H9 (cell line): ENCODE results near the gene BBC3. TPM values are rescaled to one million over a fixed set of nuclear protein-coding genes. Genes with fewer than 3 reads are reported as not detected.
A peak's percentile ranks its signal among the peaks of the same experiment; 100 is the strongest.

Source experiments
- DNase-seq: peaks from one replicate; pipeline ENCODE4 v3.0.0-alpha.2; 2017
- H2AFZ ChIP-seq: one replicate; pipeline ENCODE4 v1.6.1; 2013; ENCODE audit warnings: mild to moderate bottlenecking, low read length, control low read depth, moderate library complexity
- H2AK5ac ChIP-seq: 2 replicates; pipeline ENCODE4 v1.6.1; 2013; ENCODE audit warnings: low read length, control low read depth, mixed read lengths; ENCODE audit not compliant: insufficient read length
- H2BK120ac ChIP-seq: one replicate; pipeline ENCODE4 v1.6.1; 2013; ENCODE audit warnings: low read depth, mild to moderate bottlenecking, low read length, control low read depth, inconsistent platforms; ENCODE audit not compliant: poor library complexity, severe bottlenecking
- H2BK12ac ChIP-seq: 2 replicates; pipeline ENCODE4 v1.6.1; 2013; ENCODE audit warnings: low read length, control low read depth, mixed read lengths, low read depth; ENCODE audit not compliant: insufficient read length
- H2BK15ac ChIP-seq: 2 replicates; pipeline ENCODE4 v1.6.1; 2013; ENCODE audit warnings: low read depth, low read length, control low read depth
- H2BK20ac ChIP-seq: one replicate; pipeline ENCODE4 v1.6.1; 2013; ENCODE audit warnings: low read depth, mild to moderate bottlenecking, low read length, control low read depth, inconsistent platforms; ENCODE audit not compliant: poor library complexity, severe bottlenecking
- H2BK5ac ChIP-seq: 2 replicates; pipeline ENCODE4 v1.6.1; 2013; ENCODE audit warnings: low read length, control low read depth, mixed read lengths; ENCODE audit not compliant: insufficient read length
- H3K14ac ChIP-seq: 2 replicates; pipeline ENCODE4 v1.6.1; 2013; ENCODE audit warnings: low read length, control low read depth; ENCODE audit not compliant: insufficient read depth
- H3K18ac ChIP-seq: 2 replicates; pipeline ENCODE4 v1.6.1; 2013; ENCODE audit warnings: low read depth, mild to moderate bottlenecking, mixed read lengths, low read length, control low read depth; ENCODE audit not compliant: insufficient read length
- H3K23ac ChIP-seq: 2 replicates; pipeline ENCODE4 v1.6.1; 2013; ENCODE audit warnings: low read length, control low read depth, mixed read lengths, low read depth; ENCODE audit not compliant: insufficient read length
- H3K23me2 ChIP-seq: 2 replicates; pipeline ENCODE4 v1.6.1; 2013; ENCODE audit warnings: low read depth, mild to moderate bottlenecking, mixed read lengths, low read length, control low read depth; ENCODE audit not compliant: insufficient read length, poor library complexity, severe bottlenecking
- H3K27ac ChIP-seq: 2 replicates; pipeline ENCODE4 v1.5.1; 2013; ENCODE audit warnings: low read length, control low read depth, mixed read lengths, low read depth; ENCODE audit not compliant: insufficient read length
- H3K27me3 ChIP-seq: 2 replicates; pipeline ENCODE4 v1.6.1; 2013; ENCODE audit warnings: low read length, control low read depth, inconsistent platforms; ENCODE audit not compliant: insufficient read depth
- H3K4ac ChIP-seq: 2 replicates; pipeline ENCODE4 v1.6.1; 2013; ENCODE audit warnings: low read depth, mild to moderate bottlenecking, control low read depth, inconsistent platforms, low read length, moderate library complexity
- H3K4me1 ChIP-seq: 2 replicates; pipeline ENCODE4 v1.6.1; 2013; ENCODE audit warnings: low read length, control low read depth, inconsistent platforms; ENCODE audit not compliant: insufficient read depth
- H3K4me2 ChIP-seq: 2 replicates; pipeline ENCODE4 v1.6.1; 2013; ENCODE audit warnings: low read length, control low read depth, mixed read lengths; ENCODE audit not compliant: insufficient read length, insufficient read depth
- H3K56ac ChIP-seq: 2 replicates; pipeline ENCODE4 v1.6.1; 2013; ENCODE audit warnings: low read depth, mild to moderate bottlenecking, mixed read lengths, low read length, control low read depth; ENCODE audit not compliant: insufficient read length
- H3K79me1 ChIP-seq: 2 replicates; pipeline ENCODE4 v1.6.1; 2013; ENCODE audit warnings: low read depth, mild to moderate bottlenecking, moderate library complexity, low read length, control low read depth, inconsistent platforms; ENCODE audit not compliant: insufficient read depth, poor library complexity, severe bottlenecking
- H3K79me2 ChIP-seq: 2 replicates; pipeline ENCODE4 v1.6.1; 2013; ENCODE audit warnings: low read length, control low read depth, inconsistent platforms; ENCODE audit not compliant: insufficient read depth
- H3K9ac ChIP-seq: 2 replicates; pipeline ENCODE4 v1.6.1; 2013; ENCODE audit warnings: low read length, control low read depth, mixed read lengths; ENCODE audit not compliant: insufficient read length; ENCODE audit errors: extremely low read depth
- H3K9me3 ChIP-seq: one replicate; pipeline ENCODE4 v1.6.1; 2013; ENCODE audit warnings: low read depth, low read length, inconsistent platforms; ENCODE audit not compliant: control insufficient read depth
- H3T11ph ChIP-seq: one replicate; pipeline ENCODE4 v1.6.1; 2013; ENCODE audit warnings: mild to moderate bottlenecking, low read length, control low read depth, inconsistent platforms
- H4K20me1 ChIP-seq: one replicate; pipeline ENCODE4 v1.6.1; 2013; ENCODE audit not compliant: control insufficient read depth, insufficient read length, insufficient read depth
- H4K5ac ChIP-seq: 2 replicates; pipeline ENCODE4 v1.6.1; 2013; ENCODE audit warnings: low read depth, mild to moderate bottlenecking, mixed read lengths, low read length, control low read depth; ENCODE audit not compliant: insufficient read length
- H4K8ac ChIP-seq: replicated peaks from 2 replicates; pipeline ENCODE4 v1.6.1; 2013; ENCODE audit warnings: low read length, control low read depth, mixed read lengths, low read depth; ENCODE audit not compliant: insufficient read length
- H4K91ac ChIP-seq: 2 replicates; pipeline ENCODE4 v1.6.1; 2013; ENCODE audit warnings: low read depth, mild to moderate bottlenecking, moderate library complexity, mixed read lengths, low read length, control low read depth; ENCODE audit not compliant: insufficient read length
- H3K27ac Mint-ChIP-seq, 3 experiments: 2 replicates in 2 of 3; 3 replicates in 1 of 3; pipeline ENCODE4 v1.8.0; 2020 to 2021; ENCODE audit warnings: mixed read lengths in 3 of 3, mild to moderate bottlenecking in 1 of 3, moderate library complexity in 1 of 3
- H3K27me3 Mint-ChIP-seq: 2 replicates; pipeline ENCODE4 v1.8.0; 2021; ENCODE audit warnings: low read depth, mild to moderate bottlenecking, moderate library complexity, mixed read lengths
- H3K36me3 Mint-ChIP-seq, 3 experiments: 2 replicates in 2 of 3; 3 replicates in 1 of 3; pipeline ENCODE4 v1.8.0; 2020 to 2021; ENCODE audit warnings: low read depth in 3 of 3, mixed read lengths in 3 of 3; ENCODE audit not compliant: insufficient read depth in 1 of 3
- H3K4me1 Mint-ChIP-seq, 2 experiments: 2 replicates each; pipeline ENCODE4 v1.8.0; 2020; ENCODE audit warnings: mixed read lengths in 2 of 2
- H3K4me3 Mint-ChIP-seq, 2 experiments: 2 replicates in 1 of 2; 3 replicates in 1 of 2; pipeline ENCODE4 v1.8.0; 2020 to 2021; ENCODE audit warnings: mild to moderate bottlenecking in 2 of 2, mixed read lengths in 2 of 2, moderate library complexity in 1 of 2
- H3K9me3 Mint-ChIP-seq, 2 experiments: 2 replicates in 1 of 2; 3 replicates in 1 of 2; pipeline ENCODE4 v1.8.0; 2020; ENCODE audit warnings: mild to moderate bottlenecking in 2 of 2, mixed read lengths in 2 of 2, moderate library complexity in 1 of 2
- WGBS: extraction: QIAGEN DNeasy Blood & Tissue Kit; methylation state at CpG from one replicate; pipeline ENCODE4 v1.1.7; 2013; ENCODE audit warnings: missing lambda C conversion rate, low lambda C conversion rate, mixed read lengths; ENCODE audit not compliant: insufficient read length; ENCODE audit errors: extremely low coverage; 5-methylcytosine and 5-hydroxymethylcytosine counted together
- total RNA-seq: library from RNA; stranded (reverse); gene quantifications from 2 replicates; pipeline ENCODE4 v1.2.1, GENCODE V29; 2021
- TF ChIP-seq, protein P1 (sequence below): fragments of 200-600 bp; sonication (generic); conservative IDR thresholded peaks from 3 replicates; pipeline ENCODE4 v1.8.0; 2021; ENCODE audit warnings: antibody characterized with exemption, mild to moderate bottlenecking

Gene BBC3
- total RNA-seq, 1 experiment from 2014 or later = 23.2 TPM

DNA sequence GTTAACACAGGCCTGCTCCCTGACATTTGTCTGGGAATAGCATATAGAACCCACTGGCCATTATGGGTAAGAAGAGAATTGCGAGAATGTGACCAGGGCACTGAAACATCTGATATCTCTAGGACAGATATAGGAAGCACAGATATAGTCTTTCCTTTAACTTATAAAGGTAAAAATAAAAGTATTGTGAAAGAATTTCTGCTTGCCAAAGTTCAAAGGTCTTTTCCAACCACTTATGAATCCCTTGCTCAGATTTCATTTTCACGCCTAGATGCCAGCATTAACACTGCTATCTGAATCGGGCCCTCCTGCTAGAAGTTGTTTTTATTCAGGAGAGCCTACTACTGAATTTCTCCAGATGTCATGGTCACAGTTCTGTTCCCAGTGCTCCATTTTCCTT lies 27.7 kb downstream of the BBC3 start:
- Mint-ChIP-seq H3K27ac (peak overlapping the region in 2 of 3 experiments; percentile 10 to 59; a peak in 2 of 7 replicates), H3K9me3 (no peaks in the 10 kb centered on the region), H3K27me3 (no peaks in the 10 kb centered on the region; the same call in 1 of the 2 replicates), H3K4me1 (peaks cover 0 to 3% of the 10 kb centered on the region in 2 experiments; a peak in 1 of 4 replicates), H3K4me3 (no peak overlapping the region), H3K36me3 (peaks cover 37 to 87% (median 84%) of the 10 kb centered on the region in 3 experiments)
- no peaks in the 10 kb centered on the region for H3K79me1 ChIP-seq
- no peak overlapping the region for H2BK5ac ChIP-seq
- H3K9ac ChIP-seq = no peak overlapping the region
- H3K14ac ChIP-seq = no peak overlapping the region
- no peaks in the 10 kb centered on the region for H3K79me2 ChIP-seq
- H3K4me2 ChIP-seq = no peak overlapping the region
- no peak overlapping the region for H4K8ac ChIP-seq
- no CpG with 5 or more reads among the region's 3 CpGs for WGBS
- no peak overlapping the region for H2BK12ac ChIP-seq
- no peak overlapping the region for H3K27ac ChIP-seq
- no peak overlapping the region for H4K91ac ChIP-seq
- H2AFZ ChIP-seq = no peak overlapping the region
- no peaks in the 10 kb centered on the region for H3K4me1 ChIP-seq
- no peak overlapping the region for H3K56ac ChIP-seq
- H3K27me3 ChIP-seq = no peaks in the 10 kb centered on the region
- H2AK5ac ChIP-seq = no peak overlapping the region
- no peak overlapping the region for H3T11ph ChIP-seq
- H4K20me1 ChIP-seq = no peaks in the 10 kb centered on the region
- no peaks in the 10 kb centered on the region for H3K23me2 ChIP-seq
- H2BK20ac ChIP-seq = no peak overlapping the region
- no peak for DNase-seq
- H2BK15ac ChIP-seq = no peak overlapping the region
- no peak overlapping the region for H3K23ac ChIP-seq
- H3K9me3 ChIP-seq = no peaks in the 10 kb centered on the region
- H2BK120ac ChIP-seq = no peak overlapping the region
- no peak overlapping the region for H3K18ac ChIP-seq
- H3K4ac ChIP-seq = no peak overlapping the region
- TF ChIP-seq, protein P1, sequence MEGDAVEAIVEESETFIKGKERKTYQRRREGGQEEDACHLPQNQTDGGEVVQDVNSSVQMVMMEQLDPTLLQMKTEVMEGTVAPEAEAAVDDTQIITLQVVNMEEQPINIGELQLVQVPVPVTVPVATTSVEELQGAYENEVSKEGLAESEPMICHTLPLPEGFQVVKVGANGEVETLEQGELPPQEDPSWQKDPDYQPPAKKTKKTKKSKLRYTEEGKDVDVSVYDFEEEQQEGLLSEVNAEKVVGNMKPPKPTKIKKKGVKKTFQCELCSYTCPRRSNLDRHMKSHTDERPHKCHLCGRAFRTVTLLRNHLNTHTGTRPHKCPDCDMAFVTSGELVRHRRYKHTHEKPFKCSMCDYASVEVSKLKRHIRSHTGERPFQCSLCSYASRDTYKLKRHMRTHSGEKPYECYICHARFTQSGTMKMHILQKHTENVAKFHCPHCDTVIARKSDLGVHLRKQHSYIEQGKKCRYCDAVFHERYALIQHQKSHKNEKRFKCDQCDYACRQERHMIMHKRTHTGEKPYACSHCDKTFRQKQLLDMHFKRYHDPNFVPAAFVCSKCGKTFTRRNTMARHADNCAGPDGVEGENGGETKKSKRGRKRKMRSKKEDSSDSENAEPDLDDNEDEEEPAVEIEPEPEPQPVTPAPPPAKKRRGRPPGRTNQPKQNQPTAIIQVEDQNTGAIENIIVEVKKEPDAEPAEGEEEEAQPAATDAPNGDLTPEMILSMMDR = no peak
- H4K5ac ChIP-seq = no peak overlapping the region
